ENCODE measurements around the gene OVCA2.
"Not testable (repeated sequence)": the region's sequence is repeated elsewhere in the genome, so short reads cannot be mapped to it uniquely, and the experiment has no call there.

The OVCA2 gene

GRCh38 chr17:2041561-2042389 lies at the start of gene OVCA2:
TSS of gene OVCA2 (plus strand) at chr17:2042022. CDS start at chr17:2042048, 26 bp downstream.
- DNase-seq = peak; percentile 96

- no peak for DNase-seq
Observed at GRCh38 chr17:1992541-1992940, 49.3 kb upstream of the OVCA2 start.

- no peak for DNase-seq
Observed at GRCh38 chr17:1994707-1995106, 47.1 kb upstream of the OVCA2 start.

- DNase-seq = no peak
Observed at GRCh38 chr17:1995321-1995892, 46.4 kb upstream of the OVCA2 start.

GRCh38 chr17:1995907-1996799 lies 45.7 kb upstream of the OVCA2 start:
- DNase-seq = no peak

GRCh38 chr17:1996800-1997288 lies 45.0 kb upstream of the OVCA2 start:
- DNase-seq = no peak

GRCh38 chr17:1997289-1997926 lies 44.4 kb upstream of the OVCA2 start:
- no peak for DNase-seq

- DNase-seq = no peak
Observed at GRCh38 chr17:1997927-1998742, 43.7 kb upstream of the OVCA2 start.

GRCh38 chr17:1999557-2000251 lies 42.1 kb upstream of the OVCA2 start:
- no peak for DNase-seq

GRCh38 chr17:2002767-2003329 lies 39.0 kb upstream of the OVCA2 start:
- no peak for DNase-seq

- DNase-seq = no peak
Observed at GRCh38 chr17:2003525-2003924, 38.3 kb upstream of the OVCA2 start.

GRCh38 chr17:2004435-2004952 lies 37.3 kb upstream of the OVCA2 start:
- DNase-seq = no peak

- no peak for DNase-seq
Observed at GRCh38 chr17:2008332-2009126, 33.3 kb upstream of the OVCA2 start.

GRCh38 chr17:2009737-2010136 lies 32.1 kb upstream of the OVCA2 start:
- DNase-seq = no peak

- DNase-seq = no peak
Observed at GRCh38 chr17:2011411-2012371, 30.1 kb upstream of the OVCA2 start.

- DNase-seq = no peak
Observed at GRCh38 chr17:2012499-2012898, 29.3 kb upstream of the OVCA2 start.

GRCh38 chr17:2013220-2013993 lies 28.4 kb upstream of the OVCA2 start:
- DNase-seq = not testable (repeated sequence)

- no peak for DNase-seq
Observed at GRCh38 chr17:2013994-2014317, 27.9 kb upstream of the OVCA2 start.

Measured in activated effector memory CD4-positive, alpha-beta T cell treated with Interleukin-2 at 50 U/mL for 16 hours (primary cell).